Measurements from ENCODE around the gene SPTBN5.

The SPTBN5 gene

DNA sequence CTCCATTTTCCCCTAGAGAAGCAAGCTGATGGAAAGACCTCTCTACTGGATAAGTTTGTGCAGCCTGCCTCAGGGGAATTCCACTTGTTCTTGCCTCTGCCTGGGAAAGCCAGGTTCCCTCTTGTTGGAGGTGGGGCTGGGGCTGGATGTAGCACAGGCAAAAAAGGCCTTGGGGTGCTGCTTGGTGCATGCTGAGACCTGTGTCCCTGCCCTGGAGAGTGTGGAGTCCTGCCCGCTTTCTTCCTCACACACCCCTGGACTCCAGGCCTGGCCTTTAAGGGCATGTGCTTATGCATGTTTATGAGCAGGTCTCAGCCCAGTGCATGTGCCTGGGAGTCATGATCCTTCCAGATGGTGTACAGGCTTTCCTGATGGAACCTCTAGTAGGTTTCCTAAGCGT is 89.5 kb downstream of the SPTBN5 start:
- Histone ChIP-seq H3F3A (ENCODE audit: insufficient read depth, low read length) (no peaks in the 10 kb centered on the region), H3K27ac (ENCODE audit: low read depth, low read length, poor library complexity, severe bottlenecking) (no peak overlapping the region), H2AFZ (ENCODE audit: low read length) (no peak overlapping the region), H3K79me2 (ENCODE audit: insufficient read depth, low read length) (no peaks in the 10 kb centered on the region), H3K4me3 (ENCODE audit: low read depth, low read length, poor library complexity, severe bottlenecking) (no peak overlapping the region), H3K9me2 (ENCODE audit: low read depth, low read length) (no peaks in the 10 kb centered on the region), H3K27me3 (ENCODE audit: insufficient read depth, low read length) (no peaks in the 10 kb centered on the region), H3K4me2 (ENCODE audit: low read length) (no peak overlapping the region), H3K4me1 (ENCODE audit: insufficient read depth, low read length, severe bottlenecking) (peaks cover 4% of the 10 kb centered on the region), H3K9me3 (ENCODE audit: low read length) (peaks cover 5% of the 10 kb centered on the region; the same call in 1 of the 2 replicates), H3K9ac (ENCODE audit: low read length) (no peak overlapping the region), H3K36me3 (ENCODE audit: insufficient read depth, low read length) (peaks cover 15% of the 10 kb centered on the region), H4K20me1 (ENCODE audit: insufficient read depth, low read length) (no peaks in the 10 kb centered on the region)
- no peak for TF ChIP-seq EZH2 (IDR thresholded peaks at IDR 0.05; ENCODE audit: borderline replicate concordance, low read length)
- TF ChIP-seq, protein P1, sequence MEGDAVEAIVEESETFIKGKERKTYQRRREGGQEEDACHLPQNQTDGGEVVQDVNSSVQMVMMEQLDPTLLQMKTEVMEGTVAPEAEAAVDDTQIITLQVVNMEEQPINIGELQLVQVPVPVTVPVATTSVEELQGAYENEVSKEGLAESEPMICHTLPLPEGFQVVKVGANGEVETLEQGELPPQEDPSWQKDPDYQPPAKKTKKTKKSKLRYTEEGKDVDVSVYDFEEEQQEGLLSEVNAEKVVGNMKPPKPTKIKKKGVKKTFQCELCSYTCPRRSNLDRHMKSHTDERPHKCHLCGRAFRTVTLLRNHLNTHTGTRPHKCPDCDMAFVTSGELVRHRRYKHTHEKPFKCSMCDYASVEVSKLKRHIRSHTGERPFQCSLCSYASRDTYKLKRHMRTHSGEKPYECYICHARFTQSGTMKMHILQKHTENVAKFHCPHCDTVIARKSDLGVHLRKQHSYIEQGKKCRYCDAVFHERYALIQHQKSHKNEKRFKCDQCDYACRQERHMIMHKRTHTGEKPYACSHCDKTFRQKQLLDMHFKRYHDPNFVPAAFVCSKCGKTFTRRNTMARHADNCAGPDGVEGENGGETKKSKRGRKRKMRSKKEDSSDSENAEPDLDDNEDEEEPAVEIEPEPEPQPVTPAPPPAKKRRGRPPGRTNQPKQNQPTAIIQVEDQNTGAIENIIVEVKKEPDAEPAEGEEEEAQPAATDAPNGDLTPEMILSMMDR (IDR thresholded peaks at IDR 0.05; ENCODE audit: low read length): no peak

DNA sequence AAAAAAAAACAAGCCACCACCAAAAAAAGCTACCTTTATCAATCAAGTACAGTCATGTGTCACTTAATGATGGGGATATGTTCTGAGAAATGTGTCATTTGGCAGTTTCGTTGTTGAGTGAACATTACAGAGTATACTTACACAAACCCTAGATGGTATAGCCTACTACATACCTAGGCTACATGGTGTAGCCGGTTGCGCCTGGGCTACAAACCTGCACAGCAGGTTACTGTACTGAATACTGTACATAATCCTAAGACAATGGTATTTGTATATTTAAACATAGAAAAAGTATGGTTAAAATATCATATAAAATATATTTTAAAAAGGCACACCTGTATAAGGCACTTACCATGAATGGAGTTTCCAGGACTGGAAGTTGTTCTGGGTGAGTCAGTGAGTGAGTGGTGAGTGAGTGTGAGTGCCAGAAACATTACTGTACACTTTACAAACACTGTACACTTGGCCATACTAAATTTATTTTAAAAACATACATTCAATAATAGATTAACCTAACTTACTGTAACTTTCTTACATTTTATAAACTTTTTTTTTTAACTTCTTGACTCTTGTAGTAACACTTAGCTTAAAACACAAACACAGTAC is 91.9 kb downstream of the SPTBN5 start:
- no peak overlapping the region for H3K4me3 ChIP-seq (ENCODE audit: low read depth, low read length, poor library complexity, severe bottlenecking)
- no peak for TF ChIP-seq EZH2 (IDR thresholded peaks at IDR 0.05; ENCODE audit: borderline replicate concordance, low read length)
- TF ChIP-seq, protein P1 (IDR thresholded peaks at IDR 0.05; ENCODE audit: low read length): no peak
- no peak overlapping the region for H3K9ac ChIP-seq (ENCODE audit: low read length)
- H3K27me3 ChIP-seq (ENCODE audit: insufficient read depth, low read length): no peaks in the 10 kb centered on the region
- no peaks in the 10 kb centered on the region for H3K9me2 ChIP-seq (ENCODE audit: low read depth, low read length)
- H4K20me1 ChIP-seq (ENCODE audit: insufficient read depth, low read length): no peaks in the 10 kb centered on the region
- peaks cover 10% of the 10 kb centered on the region for H3K4me1 ChIP-seq (ENCODE audit: insufficient read depth, low read length, severe bottlenecking)
- no peak overlapping the region for H3K27ac ChIP-seq (ENCODE audit: low read depth, low read length, poor library complexity, severe bottlenecking)
- H3K9me3 ChIP-seq (ENCODE audit: low read length): peaks cover 5% of the 10 kb centered on the region; the same call in 1 of the 2 replicates
- H3K79me2 ChIP-seq (ENCODE audit: insufficient read depth, low read length): no peaks in the 10 kb centered on the region
- H2AFZ ChIP-seq (ENCODE audit: low read length): no peak overlapping the region
- peaks cover 15% of the 10 kb centered on the region for H3K36me3 ChIP-seq (ENCODE audit: insufficient read depth, low read length)
- H3K4me2 ChIP-seq (ENCODE audit: low read length): no peak overlapping the region
- H3F3A ChIP-seq (ENCODE audit: insufficient read depth, low read length): no peaks in the 10 kb centered on the region

DNA sequence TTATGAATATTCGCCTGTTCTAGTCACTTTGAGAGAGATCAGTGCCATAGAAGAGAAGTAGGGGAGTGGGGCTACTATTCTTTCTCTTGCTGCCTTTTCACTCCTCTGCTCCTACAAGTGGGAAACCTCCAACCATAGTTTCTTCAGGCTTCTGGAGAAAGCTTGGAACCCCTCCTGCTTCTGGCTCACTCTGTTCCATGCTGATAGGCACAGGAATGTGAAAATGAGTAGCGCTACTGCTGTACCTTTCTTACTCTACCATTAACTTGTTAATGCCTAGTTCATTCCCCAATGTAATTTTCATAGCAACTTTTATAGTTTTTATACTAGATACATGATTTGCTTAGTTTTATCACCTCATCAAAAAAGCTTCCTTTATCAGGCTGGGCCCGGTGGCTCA is 92.7 kb downstream of the SPTBN5 start:
- Histone ChIP-seq H3K79me2 (ENCODE audit: insufficient read depth, low read length) (no peaks in the 10 kb centered on the region), H3K4me3 (ENCODE audit: low read depth, low read length, poor library complexity, severe bottlenecking) (no peak overlapping the region), H3K36me3 (ENCODE audit: insufficient read depth, low read length) (peaks cover 15% of the 10 kb centered on the region), H2AFZ (ENCODE audit: low read length) (no peak overlapping the region), H3K4me2 (ENCODE audit: low read length) (no peak overlapping the region), H3K4me1 (ENCODE audit: insufficient read depth, low read length, severe bottlenecking) (peaks cover 17% of the 10 kb centered on the region), H3K27me3 (ENCODE audit: insufficient read depth, low read length) (no peaks in the 10 kb centered on the region), H3F3A (ENCODE audit: insufficient read depth, low read length) (no peaks in the 10 kb centered on the region), H3K9me3 (ENCODE audit: low read length) (peaks cover 5% of the 10 kb centered on the region; the same call in 1 of the 2 replicates), H3K9ac (ENCODE audit: low read length) (no peak overlapping the region), H4K20me1 (ENCODE audit: insufficient read depth, low read length) (no peaks in the 10 kb centered on the region), H3K27ac (ENCODE audit: low read depth, low read length, poor library complexity, severe bottlenecking) (no peak overlapping the region), H3K9me2 (ENCODE audit: low read depth, low read length) (no peaks in the 10 kb centered on the region)
- TF ChIP-seq, protein P1 (IDR thresholded peaks at IDR 0.05; ENCODE audit: low read length): no peak
- no peak for TF ChIP-seq EZH2 (IDR thresholded peaks at IDR 0.05; ENCODE audit: borderline replicate concordance, low read length)
